Esophagus squamous epithelium (tissue), 5 donors: ENCODE data around the gene PDE9A. TPM values are rescaled to one million over a fixed set of nuclear protein-coding genes. Genes with fewer than 3 reads are reported as not detected.

Source experiments
- DNase-seq: peaks from one replicate; lab custom pipeline; 2025; lab: John Stamatoyannopoulos, UW
- H3K27ac ChIP-seq, 4 donors: fragments of 200-600 bp; sonication (generic); one replicate each; pipeline ENCODE4 v1.5.1; 2016 to 2019; ENCODE audit warnings: mild to moderate bottlenecking in 1 of 4
- H3K27me3 ChIP-seq, 4 donors: fragments of 200-600 bp; sonication (generic); 1 replicate in 3 of 4; 2 replicates in 1 of 4; pipeline versions ENCODE4 v1.5.1 to v1.6.0; 2017 to 2021; ENCODE audit warnings: antibody characterized with exemption in 1 of 4
- H3K36me3 ChIP-seq, 3 donors: fragments of 200-600 bp; sonication (generic); one replicate each; pipeline ENCODE4 v1.5.1; 2016 to 2019
- H3K4me1 ChIP-seq, 3 donors: fragments of 200-600 bp; sonication (generic); one replicate each; pipeline ENCODE4 v1.5.1; 2017 to 2019
- H3K4me3 ChIP-seq, 4 donors: fragments of 200-600 bp; sonication (generic); 1 replicate in 3 of 4; 2 replicates in 1 of 4; pipeline ENCODE4 v1.5.1; 2016 to 2019; ENCODE audit warnings: mild to moderate bottlenecking in 2 of 4, moderate library complexity in 1 of 4
- H3K9me3 ChIP-seq, 3 donors: fragments of 200-600 bp; sonication (generic); one replicate each; pipeline ENCODE4 v1.5.1; 2016 to 2019
- POLR2A ChIP-seq, 4 donors: fragments of 450-650 bp; IDR thresholded peaks; one replicate each; pipeline ENCODE4 v1.6.1; 2017; ENCODE audit warnings: antibody characterized with exemption in 4 of 4, mild to moderate bottlenecking in 4 of 4, moderate library complexity in 3 of 4
- WGBS, 2 donors: methylation state at CpG; one replicate each; pipeline ENCODE4 v1.1.5; 2018; 5-methylcytosine and 5-hydroxymethylcytosine counted together
- intact Hi-C: fragments of 100-400 bp; cut with DNase I; formaldehyde crosslinking; loops from one replicate; pipeline ENCODE4 v1.15.0; 2022
- total RNA-seq, 4 donors: library from RNA; depleted of rRNA; stranded (reverse); fragments of >200 nt; gene quantifications; one replicate each; pipeline ENCODE4 v1.1.0, GENCODE V29; 2016
- TF ChIP-seq, protein P1 (sequence below), 6 experiments: fragments of 450-650 bp in 4 of 6; fragments of 200-600 bp in 2 of 6; sonication (generic) in 2 of 6; IDR thresholded peaks; one replicate each; pipeline ENCODE4 v1.5.1; 2016 to 2019; ENCODE audit warnings: antibody characterized with exemption in 6 of 6, mild to moderate bottlenecking in 4 of 6, moderate library complexity in 4 of 6
- donor health status: DM: yes; HTN: yes; CAD: no.

Gene PDE9A
- total RNA-seq, 4 donors from 2014 or later, result 0.61 to 2.9 (median 1.8) TPM

DNA sequence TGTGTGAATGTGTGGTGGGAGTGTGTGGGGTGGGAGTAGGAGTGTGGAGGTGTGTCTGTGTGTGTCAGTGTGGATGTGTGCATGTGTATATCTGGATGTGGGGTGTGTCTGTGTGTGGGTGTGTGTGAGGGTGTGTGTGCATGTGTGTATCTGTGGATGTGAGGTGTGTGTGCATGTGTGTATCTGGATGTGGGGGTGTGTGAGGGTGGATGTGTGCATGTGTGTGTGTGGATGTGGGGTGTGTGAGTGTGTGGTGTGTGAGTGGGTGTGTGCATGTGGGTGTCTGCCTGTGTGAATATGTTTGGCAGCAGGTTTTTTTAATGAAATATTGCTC, 106.1 kb downstream of the PDE9A start:
- Histone ChIP-seq H3K4me1 (no peaks in the 10 kb centered on the region), H3K9me3 (no peaks in the 10 kb centered on the region), H3K27me3 (no peaks in the 10 kb centered on the region), H3K36me3 (peaks cover 0 to 20% (median 0%) of the 10 kb centered on the region in 3 donors), H3K4me3 (no peak overlapping the region), H3K27ac (no peak overlapping the region)
- no peak for DNase-seq
- TF ChIP-seq, protein P1, sequence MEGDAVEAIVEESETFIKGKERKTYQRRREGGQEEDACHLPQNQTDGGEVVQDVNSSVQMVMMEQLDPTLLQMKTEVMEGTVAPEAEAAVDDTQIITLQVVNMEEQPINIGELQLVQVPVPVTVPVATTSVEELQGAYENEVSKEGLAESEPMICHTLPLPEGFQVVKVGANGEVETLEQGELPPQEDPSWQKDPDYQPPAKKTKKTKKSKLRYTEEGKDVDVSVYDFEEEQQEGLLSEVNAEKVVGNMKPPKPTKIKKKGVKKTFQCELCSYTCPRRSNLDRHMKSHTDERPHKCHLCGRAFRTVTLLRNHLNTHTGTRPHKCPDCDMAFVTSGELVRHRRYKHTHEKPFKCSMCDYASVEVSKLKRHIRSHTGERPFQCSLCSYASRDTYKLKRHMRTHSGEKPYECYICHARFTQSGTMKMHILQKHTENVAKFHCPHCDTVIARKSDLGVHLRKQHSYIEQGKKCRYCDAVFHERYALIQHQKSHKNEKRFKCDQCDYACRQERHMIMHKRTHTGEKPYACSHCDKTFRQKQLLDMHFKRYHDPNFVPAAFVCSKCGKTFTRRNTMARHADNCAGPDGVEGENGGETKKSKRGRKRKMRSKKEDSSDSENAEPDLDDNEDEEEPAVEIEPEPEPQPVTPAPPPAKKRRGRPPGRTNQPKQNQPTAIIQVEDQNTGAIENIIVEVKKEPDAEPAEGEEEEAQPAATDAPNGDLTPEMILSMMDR (IDR thresholded peaks at IDR 0.05), result no peak
- no peak for TF ChIP-seq POLR2A (IDR thresholded peaks at IDR 0.05)
- intact Hi-C loops, result no loop called here

DNA sequence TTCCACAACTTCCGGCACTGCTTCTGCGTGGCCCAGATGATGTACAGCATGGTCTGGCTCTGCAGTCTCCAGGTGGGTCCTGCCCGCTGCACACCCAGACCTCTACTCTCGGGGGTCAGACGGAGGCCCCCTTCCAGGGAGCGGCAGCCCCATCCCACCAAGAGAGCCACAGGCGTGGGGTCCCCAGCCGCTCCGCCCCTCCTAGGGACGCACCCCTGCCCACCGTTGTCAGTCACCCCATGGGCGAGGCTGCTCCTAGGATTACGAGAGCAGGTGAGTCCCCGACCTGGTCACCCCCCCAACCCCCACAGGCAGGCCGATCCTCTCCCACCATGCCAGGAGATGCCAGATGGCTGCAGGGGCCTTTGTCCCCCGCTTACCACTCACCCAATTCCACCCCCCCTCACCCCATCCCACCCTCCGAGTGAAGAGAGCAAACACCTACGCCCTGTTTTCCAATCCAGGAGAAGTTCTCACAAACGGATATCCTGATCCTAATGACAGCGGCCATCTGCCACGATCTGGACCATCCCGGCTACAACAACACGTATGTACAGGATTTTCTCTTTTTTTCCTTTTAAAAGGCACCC, 107.0 kb downstream of the PDE9A start:
- DNase-seq, result no peak
- H3K36me3 ChIP-seq, result peaks cover 0 to 21% (median 0%) of the 10 kb centered on the region in 3 donors
- intact Hi-C loops, result no loop called here
- TF ChIP-seq POLR2A (IDR thresholded peaks at IDR 0.05), result no peak
- TF ChIP-seq, protein P1 (IDR thresholded peaks at IDR 0.05), result no peak
- no peaks in the 10 kb centered on the region for H3K9me3 ChIP-seq
- no peak overlapping the region for H3K27ac ChIP-seq
- H3K27me3 ChIP-seq, result no peaks in the 10 kb centered on the region
- WGBS, 2 donors, result 78 to 83% methylated on average over 7 to 9 of the region's 23 CpGs
- no peak overlapping the region for H3K4me3 ChIP-seq
- H3K4me1 ChIP-seq, result no peaks in the 10 kb centered on the region

DNA sequence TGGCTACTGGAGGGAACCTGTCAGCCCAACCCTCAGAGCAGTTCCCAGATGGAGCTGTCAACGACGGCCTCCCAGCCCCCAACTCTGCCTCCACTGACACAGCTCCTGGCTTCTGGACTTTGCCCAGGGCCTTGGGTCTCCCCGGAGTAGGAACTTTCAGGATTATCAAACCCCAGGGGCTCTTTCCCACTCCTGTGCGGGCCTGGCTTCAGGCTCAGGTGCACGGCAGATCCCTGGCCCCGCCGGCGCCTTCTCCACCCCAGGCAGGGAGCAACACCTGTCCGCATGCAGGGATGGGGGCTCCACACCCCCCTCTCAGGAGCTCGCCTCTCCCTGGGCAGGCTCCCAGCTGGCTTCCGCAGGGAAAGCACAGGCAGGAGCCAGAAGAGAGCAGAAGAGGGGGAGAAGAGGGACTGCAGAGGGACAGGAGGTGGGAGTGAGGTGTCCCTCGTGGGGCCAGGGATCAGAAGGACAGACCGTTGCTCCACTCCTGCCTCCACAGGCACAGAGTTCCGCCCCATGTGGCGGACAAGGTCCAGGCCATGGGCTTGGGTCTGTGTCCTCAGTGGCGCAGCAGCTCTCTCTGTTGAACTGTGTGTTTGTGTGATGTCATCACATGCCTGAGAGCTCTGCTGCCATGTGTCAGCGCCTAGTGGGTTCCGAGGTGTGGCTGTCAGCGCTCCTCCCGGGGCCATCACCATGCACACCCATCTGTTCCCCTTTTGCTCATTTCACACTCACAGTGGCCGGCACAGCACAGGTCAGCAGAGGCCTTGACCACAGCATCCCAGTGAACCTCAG, 107.7 kb downstream of the PDE9A start:
- peaks cover 0 to 28% (median 0%) of the 10 kb centered on the region in 3 donors for H3K36me3 ChIP-seq
- H3K27me3 ChIP-seq, result no peaks in the 10 kb centered on the region
- TF ChIP-seq POLR2A (IDR thresholded peaks at IDR 0.05), result no peak
- TF ChIP-seq, protein P1 (IDR thresholded peaks at IDR 0.05), result no peak
- DNase-seq, result no peak
- H3K4me1 ChIP-seq, result no peaks in the 10 kb centered on the region
- 81 to 83% methylated on average over 6 to 7 of the region's 21 CpGs for WGBS, 2 donors
- H3K4me3 ChIP-seq, result no peak overlapping the region
- no peaks in the 10 kb centered on the region for H3K9me3 ChIP-seq
- H3K27ac ChIP-seq, result no peak overlapping the region
- intact Hi-C loops, result no loop called here

DNA sequence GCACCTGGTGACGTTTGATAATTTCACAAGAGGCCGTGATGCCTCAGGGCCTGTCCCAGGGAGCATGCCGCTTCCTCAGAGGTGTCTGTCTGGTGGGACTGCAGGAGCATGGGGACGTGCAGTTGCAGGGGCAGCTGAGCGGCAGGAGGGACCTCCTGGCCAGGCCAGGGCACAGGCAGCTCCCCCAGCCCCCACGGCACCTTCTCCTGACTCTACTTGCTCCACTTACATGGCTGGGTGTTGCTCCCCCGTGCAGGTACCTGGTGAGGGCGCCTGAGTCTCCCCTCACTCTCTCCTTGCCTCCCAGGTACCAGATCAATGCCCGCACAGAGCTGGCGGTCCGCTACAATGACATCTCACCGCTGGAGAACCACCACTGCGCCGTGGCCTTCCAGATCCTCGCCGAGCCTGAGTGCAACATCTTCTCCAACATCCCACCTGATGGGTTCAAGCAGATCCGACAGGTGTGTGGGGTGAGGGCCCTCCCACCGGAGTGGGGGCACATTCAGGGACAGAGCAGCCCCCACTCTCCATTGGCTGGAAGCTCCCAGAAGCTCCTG, 108.4 kb downstream of the PDE9A start:
- H3K27me3 ChIP-seq, result no peaks in the 10 kb centered on the region
- no peaks in the 10 kb centered on the region for H3K4me1 ChIP-seq
- intact Hi-C loops, result no loop called here
- H3K27ac ChIP-seq, result no peak overlapping the region
- 0 to 77% methylated on average over 1 to 4 of the region's 18 CpGs for WGBS, 2 donors
- TF ChIP-seq, protein P1 (IDR thresholded peaks at IDR 0.05), result no peak
- TF ChIP-seq POLR2A (IDR thresholded peaks at IDR 0.05), result no peak
- H3K4me3 ChIP-seq, result no peak overlapping the region
- no peaks in the 10 kb centered on the region for H3K9me3 ChIP-seq
- peaks cover 0 to 33% (median 0%) of the 10 kb centered on the region in 3 donors for H3K36me3 ChIP-seq
- no peak for DNase-seq
